HepG2 (cell line): Measurements from ENCODE around the gene TMOD2.

Source experiments
- TF ChIP-seq, protein P1 (sequence below): sonication (generic); formaldehyde crosslinking; IDR thresholded peaks from 2 replicates; pipeline ENCODE4 v1.5.0; 2020; ENCODE audit warnings: mild to moderate bottlenecking, missing genetic modification reagents, moderate library complexity
- TF ChIP-seq, protein P2 (sequence below), 2 experiments: IDR thresholded peaks; 2 replicates each; pipeline ENCODE4 v1.6.1; 2011 to 2012; ENCODE audit warnings: low read length in 2 of 2, borderline replicate concordance in 1 of 2, low read depth in 1 of 2, mild to moderate bottlenecking in 1 of 2, moderate library complexity in 1 of 2

DNA sequence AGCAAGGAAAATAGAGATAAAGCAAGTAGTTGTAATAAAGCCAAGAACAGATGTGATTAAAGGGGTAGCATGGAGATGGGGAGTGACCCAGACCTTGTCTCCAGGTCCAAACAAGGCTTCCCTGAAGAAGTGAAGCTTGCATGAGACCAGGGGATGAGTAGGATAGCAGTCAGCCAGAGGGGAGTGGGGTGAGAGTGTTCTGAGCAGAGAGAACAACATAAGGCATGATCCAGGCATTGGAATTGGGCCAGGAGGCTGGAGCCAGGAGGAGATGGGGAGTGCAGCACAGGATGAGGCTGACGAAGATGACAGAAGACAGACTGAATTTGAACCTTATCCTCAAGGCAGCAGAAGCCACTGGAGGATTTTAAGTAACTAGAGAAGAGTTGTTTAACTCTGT is 7.2 kb downstream of the TMOD2 start:
- TF ChIP-seq, protein P1, sequence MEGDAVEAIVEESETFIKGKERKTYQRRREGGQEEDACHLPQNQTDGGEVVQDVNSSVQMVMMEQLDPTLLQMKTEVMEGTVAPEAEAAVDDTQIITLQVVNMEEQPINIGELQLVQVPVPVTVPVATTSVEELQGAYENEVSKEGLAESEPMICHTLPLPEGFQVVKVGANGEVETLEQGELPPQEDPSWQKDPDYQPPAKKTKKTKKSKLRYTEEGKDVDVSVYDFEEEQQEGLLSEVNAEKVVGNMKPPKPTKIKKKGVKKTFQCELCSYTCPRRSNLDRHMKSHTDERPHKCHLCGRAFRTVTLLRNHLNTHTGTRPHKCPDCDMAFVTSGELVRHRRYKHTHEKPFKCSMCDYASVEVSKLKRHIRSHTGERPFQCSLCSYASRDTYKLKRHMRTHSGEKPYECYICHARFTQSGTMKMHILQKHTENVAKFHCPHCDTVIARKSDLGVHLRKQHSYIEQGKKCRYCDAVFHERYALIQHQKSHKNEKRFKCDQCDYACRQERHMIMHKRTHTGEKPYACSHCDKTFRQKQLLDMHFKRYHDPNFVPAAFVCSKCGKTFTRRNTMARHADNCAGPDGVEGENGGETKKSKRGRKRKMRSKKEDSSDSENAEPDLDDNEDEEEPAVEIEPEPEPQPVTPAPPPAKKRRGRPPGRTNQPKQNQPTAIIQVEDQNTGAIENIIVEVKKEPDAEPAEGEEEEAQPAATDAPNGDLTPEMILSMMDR (CRISPR knock-in tag): no peak
- TF ChIP-seq, protein P2, sequence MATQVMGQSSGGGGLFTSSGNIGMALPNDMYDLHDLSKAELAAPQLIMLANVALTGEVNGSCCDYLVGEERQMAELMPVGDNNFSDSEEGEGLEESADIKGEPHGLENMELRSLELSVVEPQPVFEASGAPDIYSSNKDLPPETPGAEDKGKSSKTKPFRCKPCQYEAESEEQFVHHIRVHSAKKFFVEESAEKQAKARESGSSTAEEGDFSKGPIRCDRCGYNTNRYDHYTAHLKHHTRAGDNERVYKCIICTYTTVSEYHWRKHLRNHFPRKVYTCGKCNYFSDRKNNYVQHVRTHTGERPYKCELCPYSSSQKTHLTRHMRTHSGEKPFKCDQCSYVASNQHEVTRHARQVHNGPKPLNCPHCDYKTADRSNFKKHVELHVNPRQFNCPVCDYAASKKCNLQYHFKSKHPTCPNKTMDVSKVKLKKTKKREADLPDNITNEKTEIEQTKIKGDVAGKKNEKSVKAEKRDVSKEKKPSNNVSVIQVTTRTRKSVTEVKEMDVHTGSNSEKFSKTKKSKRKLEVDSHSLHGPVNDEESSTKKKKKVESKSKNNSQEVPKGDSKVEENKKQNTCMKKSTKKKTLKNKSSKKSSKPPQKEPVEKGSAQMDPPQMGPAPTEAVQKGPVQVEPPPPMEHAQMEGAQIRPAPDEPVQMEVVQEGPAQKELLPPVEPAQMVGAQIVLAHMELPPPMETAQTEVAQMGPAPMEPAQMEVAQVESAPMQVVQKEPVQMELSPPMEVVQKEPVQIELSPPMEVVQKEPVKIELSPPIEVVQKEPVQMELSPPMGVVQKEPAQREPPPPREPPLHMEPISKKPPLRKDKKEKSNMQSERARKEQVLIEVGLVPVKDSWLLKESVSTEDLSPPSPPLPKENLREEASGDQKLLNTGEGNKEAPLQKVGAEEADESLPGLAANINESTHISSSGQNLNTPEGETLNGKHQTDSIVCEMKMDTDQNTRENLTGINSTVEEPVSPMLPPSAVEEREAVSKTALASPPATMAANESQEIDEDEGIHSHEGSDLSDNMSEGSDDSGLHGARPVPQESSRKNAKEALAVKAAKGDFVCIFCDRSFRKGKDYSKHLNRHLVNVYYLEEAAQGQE (IDR thresholded peaks at IDR 0.05; ENCODE audit: borderline replicate concordance in 1 of 2, low read depth in 1 of 2, low read length in 2 of 2): no peak
